Immature natural killer cell (primary cell): ENCODE data around the gene WDR72. TPM values are rescaled to one million over a fixed set of nuclear protein-coding genes. Genes with fewer than 3 reads are reported as not detected.
"Not testable (repeated sequence)": the region's sequence is repeated elsewhere in the genome, so short reads cannot be mapped to it uniquely, and the experiment has no call there.

Source experiments
- DNase-seq, 3 donors: peaks; one replicate each; pipeline ENCODE4 v3.0.0; 2022; ENCODE audit warnings: mixed read lengths in 1 of 3
- H3K27ac Mint-ChIP-seq, 6 donors: one replicate each; pipeline ENCODE4 v1.8.0; 2020; ENCODE audit warnings: mixed read lengths in 6 of 6, mild to moderate bottlenecking in 5 of 6, inconsistent platforms in 4 of 6, moderate library complexity in 3 of 6
- H3K27me3 Mint-ChIP-seq, 3 donors: one replicate each; pipeline ENCODE4 v1.8.0; 2020 to 2021; ENCODE audit warnings: low read depth in 3 of 3, mild to moderate bottlenecking in 3 of 3, mixed read lengths in 3 of 3, moderate library complexity in 3 of 3, inconsistent platforms in 1 of 3
- H3K36me3 Mint-ChIP-seq, 3 donors: one replicate each; pipeline ENCODE4 v1.8.0; 2020; ENCODE audit warnings: mixed read lengths in 3 of 3, inconsistent platforms in 2 of 3, mild to moderate bottlenecking in 2 of 3
- H3K4me1 Mint-ChIP-seq, 2 donors: one replicate each; pipeline ENCODE4 v1.8.0; 2020; ENCODE audit warnings: inconsistent platforms in 2 of 2, mild to moderate bottlenecking in 2 of 2, mixed read lengths in 2 of 2, moderate library complexity in 1 of 2
- H3K4me3 Mint-ChIP-seq, 5 donors: one replicate each; pipeline ENCODE4 v1.8.0; 2020; ENCODE audit warnings: mild to moderate bottlenecking in 5 of 5, mixed read lengths in 5 of 5, inconsistent platforms in 3 of 5, moderate library complexity in 3 of 5
- H3K9me3 Mint-ChIP-seq, 6 donors: one replicate each; pipeline ENCODE4 v1.8.0; 2020; ENCODE audit warnings: mild to moderate bottlenecking in 6 of 6, mixed read lengths in 6 of 6, inconsistent platforms in 4 of 6, moderate library complexity in 3 of 6
- polyA plus RNA-seq, 3 donors: library from polyadenylated mRNA; unstranded; fragments of 300-500 nt; fragmentation: Illumina TruSeq; gene quantifications; one replicate each; pipeline ENCODE4 v1.2.3, GENCODE V29; 2021

WDR72 gene
- polyA plus RNA-seq, 3 donors from 2014 or later = 0.11 TPM; not detected in 2

DNA sequence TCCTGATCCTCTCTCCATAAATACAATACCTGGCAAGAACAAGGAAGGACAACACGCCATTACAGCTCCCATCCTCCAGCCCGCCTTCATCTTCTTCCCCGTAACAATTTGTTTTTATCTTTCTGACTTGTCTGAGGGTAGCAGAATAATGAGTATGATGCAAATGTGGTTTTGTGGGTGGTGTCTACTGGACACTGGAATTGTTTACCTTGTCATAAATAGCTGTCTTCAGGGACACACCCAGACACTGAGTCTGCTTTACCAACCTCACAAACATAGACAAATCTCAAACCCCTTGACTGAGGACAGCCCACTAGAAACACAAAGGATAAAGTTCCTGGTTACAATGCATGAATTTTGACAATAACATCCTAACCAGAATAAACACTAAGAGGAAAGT, 13.4 kb downstream of the WDR72 start:
- no peak overlapping the region for H3K4me3 Mint-ChIP-seq
- no peaks in the 10 kb centered on the region for H3K4me1 Mint-ChIP-seq
- H3K27me3 Mint-ChIP-seq = peaks cover 0 to 4% (median 0%) of the 10 kb centered on the region in 3 donors
- no peak overlapping the region for H3K27ac Mint-ChIP-seq
- H3K9me3 Mint-ChIP-seq = peaks cover 0 to 10% (median 2%) of the 10 kb centered on the region in 6 donors
- no peaks in the 10 kb centered on the region for H3K36me3 Mint-ChIP-seq
- no peak for DNase-seq

DNA sequence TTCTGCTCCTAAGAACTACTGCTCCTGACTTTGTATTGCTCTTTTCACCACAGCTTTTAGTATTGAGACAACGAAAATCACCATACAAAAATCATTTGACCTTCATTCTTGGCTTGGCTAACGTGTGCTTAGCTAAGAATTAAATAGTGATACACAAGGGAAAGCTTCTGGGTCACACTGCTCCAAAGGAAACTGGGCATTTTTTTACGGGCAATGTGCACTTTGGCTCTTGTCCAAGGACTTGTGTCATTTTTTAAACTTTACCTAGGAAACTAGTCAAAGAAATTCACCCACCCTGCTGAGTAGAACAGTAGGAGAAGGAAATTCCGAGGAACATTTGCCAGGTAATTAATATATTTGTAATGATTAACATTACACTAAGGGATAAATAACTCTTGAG, 19.8 kb downstream of the WDR72 start:
- Mint-ChIP-seq H3K9me3 (peaks cover 0 to 8% (median 2%) of the 10 kb centered on the region in 6 donors), H3K27ac (no peak overlapping the region), H3K4me3 (no peak overlapping the region), H3K4me1 (no peaks in the 10 kb centered on the region), H3K36me3 (no peaks in the 10 kb centered on the region), H3K27me3 (peaks cover 0 to 4% (median 0%) of the 10 kb centered on the region in 3 donors)
- DNase-seq = no peak

DNA sequence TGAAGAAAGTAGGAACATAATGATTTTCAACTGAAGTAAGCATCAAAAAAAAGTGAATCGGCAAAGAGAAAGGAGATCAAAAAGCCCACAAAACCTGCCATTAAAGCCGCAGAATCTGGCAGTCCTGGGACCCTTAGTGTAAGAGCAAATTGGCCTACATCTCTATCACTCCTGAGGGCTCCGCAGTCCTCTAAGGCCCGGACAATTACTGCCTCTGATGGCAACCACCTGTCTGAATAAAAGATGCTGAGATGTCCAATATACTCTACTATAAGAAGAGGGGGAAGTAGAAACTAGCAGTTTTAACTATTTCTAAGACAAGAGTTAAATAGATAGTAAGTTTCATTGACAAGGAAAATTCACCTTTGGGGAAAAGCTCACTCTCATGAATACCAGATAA, 20.3 kb downstream of the WDR72 start:
- no peaks in the 10 kb centered on the region for H3K4me1 Mint-ChIP-seq
- no peak overlapping the region for H3K27ac Mint-ChIP-seq
- H3K4me3 Mint-ChIP-seq = no peak overlapping the region
- H3K36me3 Mint-ChIP-seq = no peaks in the 10 kb centered on the region
- peaks cover 0 to 8% (median 2%) of the 10 kb centered on the region in 6 donors for H3K9me3 Mint-ChIP-seq
- no peak for DNase-seq
- peaks cover 0 to 4% (median 0%) of the 10 kb centered on the region in 3 donors for H3K27me3 Mint-ChIP-seq

DNA sequence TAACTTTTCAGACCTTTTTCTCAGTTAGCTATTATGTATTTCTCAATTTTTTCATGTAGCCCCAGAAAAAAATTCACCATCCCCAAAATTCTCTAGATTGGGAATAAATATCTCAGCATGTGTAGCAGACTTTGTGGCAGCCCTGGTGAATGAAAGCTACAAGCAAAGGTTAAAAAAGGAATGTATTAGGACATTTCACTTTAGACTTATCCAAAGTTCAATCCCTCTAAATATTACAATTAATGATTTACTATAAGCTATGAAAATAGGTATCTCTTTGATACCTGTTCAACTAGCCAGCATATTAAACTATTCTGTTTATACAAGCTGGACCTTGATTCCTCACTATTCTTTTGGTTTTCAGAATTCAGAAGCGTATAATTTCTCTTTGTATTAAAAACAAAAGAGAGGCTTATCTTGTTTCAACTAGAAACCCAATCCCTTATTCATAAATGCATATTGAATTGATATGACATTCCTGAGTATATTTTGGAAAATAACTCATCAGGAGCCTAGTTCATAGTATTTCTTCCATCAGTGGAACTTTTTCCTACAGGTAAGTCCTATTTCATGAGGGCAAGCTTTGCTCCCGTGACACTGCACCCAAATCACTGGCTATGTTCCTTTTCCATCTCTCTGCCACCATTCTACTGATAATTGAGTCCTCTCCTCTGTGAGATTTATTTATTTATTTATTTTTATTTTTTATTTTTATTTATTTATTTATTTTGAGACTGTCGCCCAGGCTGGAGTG, 38.0 kb downstream of the WDR72 start:
- DNase-seq = no peak
- Mint-ChIP-seq H3K4me1 (no peaks in the 10 kb centered on the region), H3K36me3 (no peaks in the 10 kb centered on the region), H3K27ac (no peak overlapping the region), H3K9me3 (peaks cover 0 to 6% (median 1%) of the 10 kb centered on the region in 6 donors), H3K27me3 (no peaks in the 10 kb centered on the region), H3K4me3 (no peak overlapping the region)

DNA sequence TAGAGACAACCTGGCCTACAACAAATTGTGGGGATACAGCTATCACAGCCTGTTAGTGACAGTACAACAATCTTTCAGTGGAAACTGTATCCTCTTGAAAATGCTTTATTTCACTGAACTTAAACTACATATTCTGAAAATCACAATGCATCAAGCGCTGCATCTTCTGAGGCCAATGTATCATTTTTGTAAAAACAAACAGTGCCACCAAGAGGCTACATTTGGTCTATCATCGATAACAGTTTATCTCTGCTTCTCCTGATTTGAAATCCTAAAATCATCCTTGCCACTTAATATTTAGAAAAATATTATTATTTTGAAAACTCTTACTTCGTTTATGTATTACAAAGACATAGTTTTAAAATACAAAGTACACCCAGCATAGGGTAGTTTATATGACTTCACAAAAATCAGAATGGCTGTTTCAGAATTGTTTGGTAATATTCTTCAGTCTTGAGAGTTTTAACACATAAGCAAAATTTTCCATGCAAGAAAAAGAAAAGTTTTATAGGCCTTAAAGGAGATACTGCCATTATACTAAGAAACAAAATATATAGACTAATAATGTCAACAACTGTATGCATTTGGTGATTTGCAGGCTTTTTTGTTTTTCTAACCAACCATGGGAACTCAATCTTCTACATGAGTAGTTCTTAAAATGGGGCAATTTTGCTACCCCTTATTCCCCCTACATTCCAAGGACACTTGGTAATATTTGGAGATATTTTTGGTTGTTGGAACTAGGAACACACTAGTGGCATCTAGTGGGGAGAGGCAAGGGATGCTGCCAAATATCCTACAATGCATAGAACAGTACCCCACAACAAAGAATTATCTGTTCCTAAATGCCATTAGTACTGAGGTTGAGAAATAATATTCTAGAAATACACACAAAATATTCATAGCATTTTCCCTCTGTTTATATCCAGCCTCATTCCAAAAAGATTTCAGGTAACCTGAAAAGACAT, 42.3 kb downstream of the WDR72 start:
- no peak overlapping the region for H3K4me3 Mint-ChIP-seq
- peaks cover 0 to 1% (median 0%) of the 10 kb centered on the region in 3 donors for H3K27me3 Mint-ChIP-seq
- no peaks in the 10 kb centered on the region for H3K36me3 Mint-ChIP-seq
- H3K9me3 Mint-ChIP-seq = peaks cover 0 to 4% (median 0%) of the 10 kb centered on the region in 6 donors
- H3K4me1 Mint-ChIP-seq = no peaks in the 10 kb centered on the region
- H3K27ac Mint-ChIP-seq = no peak overlapping the region
- DNase-seq = no peak

DNA sequence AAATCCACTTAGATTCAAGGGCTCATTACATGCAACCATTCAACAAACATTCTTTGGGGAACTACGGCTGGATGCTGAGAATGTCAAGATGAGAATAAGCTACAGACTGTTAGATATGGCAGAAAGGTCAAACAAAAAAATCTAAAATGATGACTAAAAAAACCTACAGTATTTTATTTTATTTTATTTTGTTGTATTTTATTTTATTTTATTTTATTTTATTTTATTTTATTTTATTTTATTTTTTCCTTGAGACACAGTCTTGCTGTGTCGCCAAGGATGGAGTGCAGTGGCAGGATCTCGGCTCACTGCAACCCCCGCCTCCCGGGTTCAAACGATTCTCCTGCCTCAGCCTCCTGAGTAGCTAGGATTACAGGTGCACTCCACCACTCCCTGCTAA, 46.2 kb downstream of the WDR72 start:
- no peak for DNase-seq
- no peak overlapping the region for H3K4me3 Mint-ChIP-seq
- H3K27me3 Mint-ChIP-seq = peaks cover 0 to 1% (median 0%) of the 10 kb centered on the region in 3 donors
- H3K9me3 Mint-ChIP-seq = peaks cover 0 to 6% (median 0%) of the 10 kb centered on the region in 6 donors
- no peaks in the 10 kb centered on the region for H3K4me1 Mint-ChIP-seq
- no peaks in the 10 kb centered on the region for H3K36me3 Mint-ChIP-seq
- H3K27ac Mint-ChIP-seq = no peak overlapping the region

DNA sequence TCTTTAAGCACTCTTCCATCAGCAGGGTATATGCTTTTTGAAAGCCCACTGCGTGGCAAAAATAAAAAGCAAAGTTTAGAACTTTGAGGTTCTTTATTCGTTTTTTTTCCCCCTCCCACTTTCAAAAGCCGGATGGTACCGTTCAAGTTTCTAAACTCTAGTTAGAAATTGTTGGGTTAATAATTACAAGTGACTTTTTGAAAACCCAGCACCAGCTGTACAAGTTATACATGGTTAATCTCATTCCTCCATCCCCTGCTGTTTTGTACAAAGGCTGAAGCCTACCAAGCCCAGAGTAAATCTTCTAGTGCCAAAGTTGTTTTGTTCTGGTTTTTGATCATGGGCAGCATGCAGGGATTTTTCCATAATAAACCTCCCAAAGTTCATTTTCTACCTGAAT, 48.6 kb downstream of the WDR72 start:
- Mint-ChIP-seq H3K4me1 (no peaks in the 10 kb centered on the region), H3K27me3 (peaks cover 0 to 1% (median 0%) of the 10 kb centered on the region in 3 donors), H3K9me3 (peaks cover 0 to 8% (median 2%) of the 10 kb centered on the region in 6 donors), H3K36me3 (no peaks in the 10 kb centered on the region), H3K27ac (no peak overlapping the region), H3K4me3 (no peak overlapping the region)
- DNase-seq = no peak

DNA sequence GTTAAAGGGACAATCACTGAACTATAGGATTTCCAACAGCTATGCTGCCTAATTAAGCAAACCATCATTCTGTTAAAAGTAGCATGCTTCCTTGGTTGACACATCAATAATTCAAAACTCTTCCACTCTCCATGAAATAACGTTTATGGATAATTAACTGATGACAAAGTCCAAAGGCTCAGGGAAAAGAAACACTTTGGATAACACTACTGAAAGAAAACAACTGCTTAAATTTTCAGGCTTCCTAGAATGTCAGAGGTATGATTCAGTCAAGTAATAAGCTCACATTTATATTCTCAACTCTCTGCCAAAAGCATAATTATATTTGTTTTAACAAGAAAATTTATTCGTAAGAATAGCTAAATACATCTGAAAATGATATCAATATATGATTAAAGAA, 49.6 kb downstream of the WDR72 start:
- Mint-ChIP-seq H3K36me3 (no peaks in the 10 kb centered on the region), H3K4me3 (no peak overlapping the region), H3K4me1 (no peaks in the 10 kb centered on the region), H3K27me3 (no peaks in the 10 kb centered on the region), H3K9me3 (peaks cover 0 to 7% (median 3%) of the 10 kb centered on the region in 6 donors), H3K27ac (no peak overlapping the region)
- DNase-seq = no peak

DNA sequence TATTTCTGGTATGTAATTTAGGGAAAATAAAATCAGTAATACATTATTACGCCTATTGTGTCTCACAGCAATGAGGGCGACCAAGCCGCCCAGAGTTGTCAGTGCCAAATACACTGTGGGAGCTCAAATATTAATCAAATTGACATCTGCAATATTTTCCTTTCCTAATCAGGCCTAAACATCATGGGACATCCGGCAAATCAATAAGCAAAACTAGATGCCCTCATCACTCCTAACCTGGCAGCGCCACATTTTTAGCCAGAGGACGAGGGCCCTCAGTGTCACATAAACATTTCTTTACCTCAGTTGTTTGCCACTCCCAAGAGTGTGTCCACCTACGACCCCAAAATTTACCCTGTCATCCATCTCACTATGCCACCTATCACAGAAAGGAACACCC, 64.1 kb downstream of the WDR72 start:
- no peak for DNase-seq
- Mint-ChIP-seq H3K27me3 (peaks cover 0 to 2% (median 2%) of the 10 kb centered on the region in 3 donors), H3K9me3 (peaks cover 0 to 7% (median 5%) of the 10 kb centered on the region in 6 donors), H3K4me3 (no peak overlapping the region), H3K36me3 (no peaks in the 10 kb centered on the region), H3K4me1 (no peaks in the 10 kb centered on the region), H3K27ac (no peak overlapping the region)

DNA sequence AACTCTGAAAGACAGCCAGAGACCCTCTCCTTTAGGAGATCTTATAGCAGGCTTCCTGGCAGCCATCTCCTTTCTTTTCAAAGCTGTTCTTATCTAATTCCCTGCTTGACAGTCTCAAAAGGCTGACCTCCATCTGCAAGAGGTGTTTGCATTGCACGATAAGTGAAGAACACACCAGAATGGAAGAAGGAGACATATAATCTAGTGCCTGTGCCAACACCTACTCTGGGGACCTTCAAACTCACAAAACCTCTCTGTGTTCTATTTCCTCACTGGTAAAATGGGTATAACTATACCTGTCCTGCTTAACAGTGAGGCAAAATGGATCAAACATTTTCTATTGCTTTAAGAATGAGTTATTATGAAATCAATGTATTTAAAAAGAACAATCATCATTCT, 65.0 kb downstream of the WDR72 start:
- Mint-ChIP-seq H3K36me3 (no peaks in the 10 kb centered on the region), H3K4me3 (no peak overlapping the region), H3K9me3 (peaks cover 0 to 9% (median 5%) of the 10 kb centered on the region in 6 donors), H3K4me1 (no peaks in the 10 kb centered on the region), H3K27ac (no peak overlapping the region), H3K27me3 (peaks cover 0 to 2% (median 2%) of the 10 kb centered on the region in 3 donors)
- DNase-seq = no peak

DNA sequence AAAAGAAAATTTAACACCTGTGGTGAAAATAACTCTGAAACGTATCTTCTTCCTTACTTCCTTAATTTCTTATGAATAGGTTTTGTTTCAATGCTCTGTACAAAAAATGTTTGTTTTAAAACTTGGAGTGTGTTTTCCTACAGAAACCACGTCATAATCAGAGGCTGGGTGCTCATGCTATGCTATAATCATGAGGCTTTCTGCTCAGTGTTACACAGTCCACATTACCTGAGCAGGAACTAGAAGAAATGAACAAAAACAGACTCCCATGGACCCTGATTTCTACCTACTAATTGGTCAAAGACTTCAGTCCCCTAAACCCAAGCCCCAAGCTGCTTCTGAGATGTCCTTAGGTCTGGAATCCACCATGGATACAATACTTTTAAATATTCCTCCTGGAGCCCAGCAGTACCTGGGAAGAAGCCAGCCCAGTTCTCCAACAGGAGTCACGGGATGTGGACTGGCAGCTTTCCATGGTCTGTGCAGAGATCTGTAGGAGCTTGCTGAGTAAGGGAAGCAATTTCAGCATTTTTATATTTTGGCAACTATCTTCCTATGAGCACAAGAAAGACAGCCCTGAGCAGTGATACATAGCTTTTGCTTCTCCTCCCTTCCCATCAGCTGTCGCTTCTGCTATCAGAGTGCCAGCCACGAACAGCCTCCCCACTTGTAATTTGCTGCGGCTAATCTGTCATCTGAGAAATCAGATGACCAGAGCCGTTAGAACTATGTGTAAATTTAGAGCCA, 65.6 kb downstream of the WDR72 start:
- Mint-ChIP-seq H3K4me3 (no peak overlapping the region), H3K27ac (no peak overlapping the region), H3K36me3 (no peaks in the 10 kb centered on the region), H3K4me1 (no peaks in the 10 kb centered on the region), H3K27me3 (peaks cover 0 to 2% (median 2%) of the 10 kb centered on the region in 3 donors), H3K9me3 (peaks cover 0 to 9% (median 4%) of the 10 kb centered on the region in 6 donors)
- DNase-seq = no peak

DNA sequence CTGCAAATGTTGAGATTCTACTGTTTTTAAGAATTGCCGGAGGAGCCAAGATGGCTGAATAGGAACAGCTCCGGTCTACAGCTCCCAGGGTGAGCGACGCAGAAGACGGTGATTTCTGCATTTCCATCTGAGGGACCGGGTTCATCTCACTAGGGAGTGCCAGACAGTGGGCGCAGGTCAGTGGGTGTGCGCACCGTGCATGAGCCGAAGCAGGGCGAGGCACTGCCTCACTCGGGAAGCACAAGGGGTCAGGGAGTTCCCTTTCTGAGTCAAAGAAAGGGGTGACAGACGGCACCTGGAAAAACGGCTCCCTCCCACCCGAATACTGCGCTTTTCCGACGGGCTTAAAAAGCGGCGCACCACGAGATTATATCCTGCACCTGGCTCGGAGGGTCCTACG, 75.3 kb downstream of the WDR72 start:
- H3K27me3 Mint-ChIP-seq, H3K36me3 Mint-ChIP-seq, DNase-seq, H3K9me3 Mint-ChIP-seq, H3K4me3 Mint-ChIP-seq, H3K4me1 Mint-ChIP-seq, H3K27ac Mint-ChIP-seq: not testable (repeated sequence)

DNA sequence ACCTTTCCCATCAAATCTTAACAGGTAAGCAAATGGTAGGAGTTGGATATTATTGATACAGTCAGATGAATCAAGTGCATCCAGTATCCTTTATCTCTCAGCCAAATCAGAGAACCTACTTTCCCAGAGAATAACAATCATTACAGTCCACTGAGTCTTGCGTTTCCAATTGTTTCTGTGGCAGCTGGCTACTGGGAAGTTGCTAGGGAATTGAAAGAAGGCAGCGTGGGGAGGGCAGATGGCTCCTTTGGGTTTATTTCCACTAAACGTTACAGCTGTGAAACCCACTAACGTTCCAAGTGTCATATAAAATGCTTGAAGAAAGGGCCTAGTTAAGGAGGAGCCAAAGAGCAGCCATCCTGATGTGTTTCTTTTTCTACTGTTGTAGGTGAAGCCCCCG, 78.4 kb downstream of the WDR72 start:
- H3K36me3 Mint-ChIP-seq = no peaks in the 10 kb centered on the region
- no peak overlapping the region for H3K27ac Mint-ChIP-seq
- H3K4me1 Mint-ChIP-seq = no peaks in the 10 kb centered on the region
- peaks cover 0 to 10% (median 4%) of the 10 kb centered on the region in 6 donors for H3K9me3 Mint-ChIP-seq
- DNase-seq = no peak
- H3K4me3 Mint-ChIP-seq = no peak overlapping the region
- peaks cover 0 to 5% (median 2%) of the 10 kb centered on the region in 3 donors for H3K27me3 Mint-ChIP-seq
